ENCODE results near the gene CIB2. TPM values are rescaled to one million over a fixed set of nuclear protein-coding genes. Genes with fewer than 3 reads are reported as not detected.
A peak's percentile ranks its signal among the peaks of the same experiment; 100 is the strongest.

The CIB2 gene
- 1 to 10 TPM; 2.0 to 8.5 (median 6.5) TPM for total RNA-seq

DNA sequence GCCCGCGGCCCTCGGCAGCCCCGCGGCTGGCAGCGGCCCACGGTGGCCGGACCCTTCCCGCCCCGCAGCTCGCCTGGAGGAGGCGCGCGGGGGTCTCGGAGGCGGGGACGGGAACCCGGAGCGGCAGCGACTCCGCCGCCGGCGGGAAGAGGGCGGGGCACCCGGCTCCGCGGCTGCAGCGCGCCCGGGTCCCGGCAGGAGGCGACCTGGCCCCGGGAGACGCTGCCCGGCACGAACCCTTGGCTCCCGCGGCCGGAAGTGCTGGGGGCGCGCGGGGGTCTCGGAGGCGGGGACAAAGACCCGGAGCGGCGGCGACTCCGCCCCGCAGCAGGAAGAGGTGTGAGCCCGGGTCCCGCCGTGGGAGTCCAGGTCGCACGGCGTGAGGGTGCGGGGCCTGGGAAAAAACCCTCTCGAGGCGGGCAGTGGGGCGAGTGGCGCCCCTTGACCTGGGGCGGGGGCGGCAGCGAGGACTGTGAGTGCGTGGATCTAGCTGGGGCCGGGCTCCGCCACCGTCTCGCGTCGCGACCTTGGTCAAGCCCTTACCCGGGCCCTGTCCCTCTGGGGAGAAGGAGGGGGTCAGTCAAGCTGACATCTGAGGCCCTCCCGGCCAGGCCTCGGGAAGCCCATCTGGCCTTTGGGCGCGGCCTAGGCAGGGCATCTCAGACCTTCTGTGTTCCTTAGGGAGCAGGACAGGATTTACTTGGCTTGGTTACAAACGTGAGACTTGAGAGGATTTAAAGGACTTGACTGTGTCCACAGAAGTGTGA lies at the start of gene CIB2:
Gene CIB2, minus strand, starts transcription at position 151 of the 767 bp plus-strand sequence. CDS start 230 bp downstream, outside the sequence.
- WGBS: 2% methylated on average over 25 of the region's 79 CpGs
- TF ChIP-seq, protein P1, sequence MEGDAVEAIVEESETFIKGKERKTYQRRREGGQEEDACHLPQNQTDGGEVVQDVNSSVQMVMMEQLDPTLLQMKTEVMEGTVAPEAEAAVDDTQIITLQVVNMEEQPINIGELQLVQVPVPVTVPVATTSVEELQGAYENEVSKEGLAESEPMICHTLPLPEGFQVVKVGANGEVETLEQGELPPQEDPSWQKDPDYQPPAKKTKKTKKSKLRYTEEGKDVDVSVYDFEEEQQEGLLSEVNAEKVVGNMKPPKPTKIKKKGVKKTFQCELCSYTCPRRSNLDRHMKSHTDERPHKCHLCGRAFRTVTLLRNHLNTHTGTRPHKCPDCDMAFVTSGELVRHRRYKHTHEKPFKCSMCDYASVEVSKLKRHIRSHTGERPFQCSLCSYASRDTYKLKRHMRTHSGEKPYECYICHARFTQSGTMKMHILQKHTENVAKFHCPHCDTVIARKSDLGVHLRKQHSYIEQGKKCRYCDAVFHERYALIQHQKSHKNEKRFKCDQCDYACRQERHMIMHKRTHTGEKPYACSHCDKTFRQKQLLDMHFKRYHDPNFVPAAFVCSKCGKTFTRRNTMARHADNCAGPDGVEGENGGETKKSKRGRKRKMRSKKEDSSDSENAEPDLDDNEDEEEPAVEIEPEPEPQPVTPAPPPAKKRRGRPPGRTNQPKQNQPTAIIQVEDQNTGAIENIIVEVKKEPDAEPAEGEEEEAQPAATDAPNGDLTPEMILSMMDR (IDR thresholded peaks at IDR 0.05): peak; percentile 67 to 93
- no peak for TF ChIP-seq POLR2A (IDR thresholded peaks at IDR 0.05)
- Histone ChIP-seq H3K27ac (peak within 1 kb of the TSS; percentile 81), H3K4me1 (peaks cover 38% of the 10 kb centered on the region), H3K27me3 (no peaks in the 10 kb centered on the region), H3K36me3 (no peaks in the 10 kb centered on the region), H3K4me3 (peak within 1 kb of the TSS; percentile 84), H3K9me3 (no peaks in the 10 kb centered on the region)
- peak in 1 of 2 donors; percentile 76 for DNase-seq (ENCODE audit: low spot score in 2 of 2)

DNA sequence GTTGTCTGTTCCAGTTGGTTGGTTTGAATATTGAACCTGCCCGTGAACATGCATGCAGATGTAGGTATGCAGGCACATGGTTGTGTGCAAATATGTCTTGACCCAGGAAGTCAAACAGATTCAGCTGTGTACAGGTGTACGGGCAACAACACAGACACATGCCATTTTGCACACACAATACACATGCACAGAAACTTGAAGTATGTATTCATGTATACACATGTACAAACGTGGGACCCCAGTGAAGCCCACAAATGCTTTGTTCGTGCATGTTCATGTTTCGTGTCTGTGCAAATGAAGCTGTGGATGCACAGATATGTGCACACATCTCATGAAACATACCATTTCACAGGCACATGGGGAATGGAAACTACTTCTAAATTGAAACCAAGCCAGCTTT lies 48.7 kb upstream of the CIB2 start:
- no peak overlapping the region for H3K27ac ChIP-seq
- TF ChIP-seq POLR2A (IDR thresholded peaks at IDR 0.05): no peak
- TF ChIP-seq, protein P1 (IDR thresholded peaks at IDR 0.05): no peak
- no peak for TF ChIP-seq EP300 (IDR thresholded peaks at IDR 0.05)
- no peak for TF ChIP-seq POLR2AphosphoS5 (IDR thresholded peaks at IDR 0.05)
- H3K27me3 ChIP-seq: no peaks in the 10 kb centered on the region
- H3K36me3 ChIP-seq: no peaks in the 10 kb centered on the region
- H3K9me3 ChIP-seq: no peaks in the 10 kb centered on the region
- no peaks in the 10 kb centered on the region for H3K4me1 ChIP-seq
- H3K4me3 ChIP-seq: no peak overlapping the region
- WGBS: 80% methylated on average over 5 of the region's 5 CpGs
- DNase-seq (ENCODE audit: low spot score in 2 of 2): no peak

DNA sequence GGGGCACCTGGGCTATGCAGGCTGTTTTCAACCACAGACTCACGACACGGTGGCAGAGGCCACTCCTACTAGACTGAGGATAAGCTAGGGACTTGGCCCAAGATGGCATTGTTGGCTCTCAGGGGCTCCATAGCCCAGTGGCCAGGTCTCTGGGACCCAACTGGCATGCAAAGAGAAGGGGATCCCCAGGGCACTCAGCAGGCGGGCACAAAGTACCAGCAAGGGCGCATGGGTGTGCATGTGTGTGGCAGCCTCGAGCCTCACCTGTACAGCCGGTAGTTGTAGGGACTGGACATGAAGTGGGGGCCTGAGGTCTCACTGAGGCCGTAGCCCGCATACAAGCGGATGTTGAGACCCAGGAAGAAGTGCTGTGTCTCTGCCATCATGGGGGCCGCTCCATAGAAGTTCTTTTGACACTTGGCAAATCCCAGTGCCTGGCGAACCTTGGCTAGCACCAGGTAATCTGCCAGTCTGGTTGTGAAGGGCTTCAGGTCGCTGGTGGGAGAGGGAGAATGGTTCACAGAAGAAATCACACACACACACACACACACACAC lies 48.1 kb upstream of the CIB2 start:
- TF ChIP-seq POLR2A (IDR thresholded peaks at IDR 0.05) (no peak), EP300 (IDR thresholded peaks at IDR 0.05) (no peak), POLR2AphosphoS5 (IDR thresholded peaks at IDR 0.05) (no peak)
- TF ChIP-seq, protein P1 (IDR thresholded peaks at IDR 0.05): no peak
- Histone ChIP-seq H3K9me3 (no peaks in the 10 kb centered on the region), H3K4me1 (no peaks in the 10 kb centered on the region), H3K36me3 (peaks cover under 1% of the 10 kb centered on the region), H3K4me3 (no peak overlapping the region), H3K27ac (no peak overlapping the region), H3K27me3 (no peaks in the 10 kb centered on the region)
- DNase-seq (ENCODE audit: low spot score in 2 of 2): no peak
- WGBS: 92% methylated on average over 5 of the region's 12 CpGs

DNA sequence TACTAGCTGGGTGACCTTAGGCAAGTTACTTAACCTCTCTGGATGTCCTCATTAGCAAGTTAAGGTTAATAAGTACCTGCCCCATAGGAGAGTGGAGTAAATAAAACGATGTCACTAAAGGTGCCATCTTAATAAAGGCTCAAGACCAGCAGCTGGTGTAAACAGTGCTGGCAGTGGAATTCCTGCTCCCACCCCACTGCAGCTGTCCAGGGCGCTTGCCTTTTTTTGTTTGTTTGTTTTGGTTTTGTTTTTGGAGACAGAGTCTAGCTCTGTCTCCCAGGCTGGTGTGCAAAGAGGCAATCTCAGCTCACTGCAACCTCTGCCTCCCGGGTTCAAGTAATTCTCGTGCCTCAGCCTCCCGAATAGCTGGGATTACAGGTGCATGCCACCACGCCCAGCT lies 46.8 kb upstream of the CIB2 start:
- WGBS: 89% methylated on average over 6 of the region's 6 CpGs
- H3K27ac ChIP-seq: no peak overlapping the region
- H3K9me3 ChIP-seq: no peaks in the 10 kb centered on the region
- no peaks in the 10 kb centered on the region for H3K4me1 ChIP-seq
- H3K36me3 ChIP-seq: peaks cover 4% of the 10 kb centered on the region
- no peak for TF ChIP-seq EP300 (IDR thresholded peaks at IDR 0.05)
- no peak for TF ChIP-seq POLR2A (IDR thresholded peaks at IDR 0.05)
- no peak for TF ChIP-seq POLR2AphosphoS5 (IDR thresholded peaks at IDR 0.05)
- TF ChIP-seq, protein P1 (IDR thresholded peaks at IDR 0.05): no peak
- no peaks in the 10 kb centered on the region for H3K27me3 ChIP-seq
- no peak overlapping the region for H3K4me3 ChIP-seq
- no peak for DNase-seq (ENCODE audit: low spot score in 2 of 2)

DNA sequence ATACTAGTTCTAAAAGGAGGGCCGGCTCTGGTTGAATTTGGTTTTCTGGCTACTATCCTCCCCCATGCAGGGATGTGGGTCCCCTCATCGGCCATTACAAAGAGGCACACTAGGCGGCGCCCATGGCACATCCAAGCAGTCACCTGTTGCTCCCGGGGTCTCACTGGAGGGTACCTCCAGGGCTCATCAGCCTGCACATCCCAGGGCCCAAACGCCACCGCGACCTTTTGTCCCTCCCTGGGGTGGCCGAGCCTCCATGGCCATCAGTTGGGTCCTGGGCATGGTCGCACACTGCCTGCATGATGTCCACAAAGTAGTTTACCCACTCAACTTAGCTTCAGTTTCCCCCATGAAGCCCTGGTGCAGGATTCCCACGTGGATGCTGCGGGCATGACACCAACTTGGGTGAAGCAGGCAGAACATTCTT lies 46.2 kb upstream of the CIB2 start:
- no peak for DNase-seq (ENCODE audit: low spot score in 2 of 2)
- TF ChIP-seq, protein P1 (IDR thresholded peaks at IDR 0.05): peak in 1 of 2 donors; percentile 42
- no peak for TF ChIP-seq POLR2A (IDR thresholded peaks at IDR 0.05)
- Histone ChIP-seq H3K27me3 (no peaks in the 10 kb centered on the region), H3K27ac (no peak overlapping the region), H3K4me1 (no peaks in the 10 kb centered on the region), H3K36me3 (peaks cover 9% of the 10 kb centered on the region), H3K4me3 (no peak overlapping the region), H3K9me3 (no peaks in the 10 kb centered on the region)
- WGBS: 32% methylated on average over 6 of the region's 12 CpGs

All from suprapubic skin (tissue), 4 donors.